Uterus (tissue), 2 donors: Measurements from ENCODE around the gene SIK1.
"Not testable (repeated sequence)": the region's sequence is repeated elsewhere in the genome, so short reads cannot be mapped to it uniquely, and the experiment has no call there.

Experiments
- CTCF ChIP-seq, 4 experiments: fragments of 200-600 bp in 2 of 4; fragments of 450-650 bp in 2 of 4; sonication (generic) in 2 of 4; IDR thresholded peaks; one replicate each; pipeline ENCODE4 v1.5.1; 2016 to 2019; ENCODE audit warnings: antibody characterized with exemption in 4 of 4, mild to moderate bottlenecking in 2 of 4, moderate library complexity in 1 of 4
- POLR2A ChIP-seq, 2 donors: fragments of 450-650 bp; IDR thresholded peaks; one replicate each; pipeline ENCODE4 v1.6.1; 2016; ENCODE audit warnings: antibody characterized with exemption in 2 of 2, mild to moderate bottlenecking in 1 of 2, moderate library complexity in 1 of 2

- TF ChIP-seq POLR2A, CTCF (IDR thresholded peaks at IDR 0.05): not testable (repeated sequence)
Observed at GRCh38 chr21:43450287-43450686, 23.4 kb upstream of the SIK1 start.
